Renal cortex interstitium (tissue), 11 donors: ENCODE results near the gene FRMD4B. TPM values are rescaled to one million over a fixed set of nuclear protein-coding genes. Genes with fewer than 3 reads are reported as not detected.
A peak's percentile ranks its signal among the peaks of the same experiment; 100 is the strongest.
"Not testable (repeated sequence)": the region's sequence is repeated elsewhere in the genome, so short reads cannot be mapped to it uniquely, and the experiment has no call there.

Experiments used
- DNase-seq, 11 donors: peaks; one replicate each; pipeline ENCODE4 v3.0.0-alpha.2; 2013; ENCODE audit warnings: low read depth in 9 of 11, low spot score in 4 of 11; ENCODE audit errors: extremely low read depth in 1 of 11
- polyA plus RNA-seq, 3 donors: library from polyadenylated mRNA; unstranded; fragments of 120-200 nt; gene quantifications; one replicate each; pipeline ENCODE4 v1.2.1, GENCODE V29; 2013; ENCODE audit not compliant: insufficient read length in 3 of 3

Gene FRMD4B
- polyA plus RNA-seq, 3 donors, result 42.4 to 45.6 (median 45.2) TPM

- no peak for DNase-seq
Measured at GRCh38 chr3:69329892-69330291, 56.0 kb downstream of the FRMD4B start.

GRCh38 chr3:69328963-69329302, 57.0 kb downstream of the FRMD4B start:
- no peak for DNase-seq

GRCh38 chr3:69328103-69328962, 57.6 kb downstream of the FRMD4B start:
- no peak for DNase-seq

- DNase-seq, result no peak
Measured at GRCh38 chr3:69326855-69327300, 59.0 kb downstream of the FRMD4B start.

- no peak for DNase-seq
Measured at GRCh38 chr3:69325151-69325550, 60.7 kb downstream of the FRMD4B start.

GRCh38 chr3:69324362-69325025, 61.4 kb downstream of the FRMD4B start:
- DNase-seq, result no peak

GRCh38 chr3:69323941-69324340, 61.9 kb downstream of the FRMD4B start:
- DNase-seq, result no peak

- not testable (repeated sequence) for DNase-seq
Measured at GRCh38 chr3:69322512-69322911, 63.4 kb downstream of the FRMD4B start.

GRCh38 chr3:69322158-69322509, 63.8 kb downstream of the FRMD4B start:
- no peak for DNase-seq

GRCh38 chr3:69321301-69322157, 64.4 kb downstream of the FRMD4B start:
- DNase-seq, result no peak

GRCh38 chr3:69320871-69321271, 65.0 kb downstream of the FRMD4B start:
- peak in 8 of 11 donors; percentile 18 to 60 (median 38) for DNase-seq

- DNase-seq, result no peak
Measured at GRCh38 chr3:69319652-69320051, 66.2 kb downstream of the FRMD4B start.

- DNase-seq, result no peak
Measured at GRCh38 chr3:69318410-69318809, 67.5 kb downstream of the FRMD4B start.

- DNase-seq, result no peak
Measured at GRCh38 chr3:69313251-69313650, 72.6 kb downstream of the FRMD4B start.

GRCh38 chr3:69309814-69310213, 76.1 kb downstream of the FRMD4B start:
- DNase-seq, result no peak

- peak; percentile 35 to 86 (median 65) for DNase-seq
Measured at GRCh38 chr3:69306239-69307185, 79.4 kb downstream of the FRMD4B start.

- no peak for DNase-seq
Measured at GRCh38 chr3:69305011-69305410, 80.9 kb downstream of the FRMD4B start.

GRCh38 chr3:69304396-69304795, 81.5 kb downstream of the FRMD4B start:
- no peak for DNase-seq

GRCh38 chr3:69300296-69300695, 85.6 kb downstream of the FRMD4B start:
- no peak for DNase-seq
